Smooth muscle cell (in vitro differentiated cells): ENCODE measurements around the gene CD82. TPM values are rescaled to one million over a fixed set of nuclear protein-coding genes. Genes with fewer than 3 reads are reported as not detected.

Experiments used
- DNase-seq: peaks from one replicate; lab custom pipeline; 2025; ENCODE audit not compliant: unreplicated experiment; lab: John Stamatoyannopoulos, UW
- H2AFZ ChIP-seq: fragments of 200-600 bp; sonication (generic); 2 replicates; pipeline ENCODE4 v1.6.0; 2016; ENCODE audit warnings: antibody characterized with exemption, low read depth, mild to moderate bottlenecking
- H3F3A ChIP-seq: fragments of 200-600 bp; sonication (generic); 2 replicates; pipeline ENCODE4 v1.6.0; 2017; ENCODE audit warnings: antibody characterized with exemption, low read depth
- H3K27ac ChIP-seq: fragments of 200-600 bp; sonication (generic); 2 replicates; pipeline ENCODE4 v1.5.1; 2016; ENCODE audit warnings: low read depth, mild to moderate bottlenecking
- H3K27me3 ChIP-seq: fragments of 200-600 bp; sonication (generic); 2 replicates; pipeline ENCODE4 v1.6.1; 2016; ENCODE audit warnings: low read depth, mild to moderate bottlenecking
- H3K36me3 ChIP-seq: fragments of 200-600 bp; sonication (generic); 2 replicates; pipeline ENCODE4 v1.5.1; 2016; ENCODE audit warnings: low read depth
- H3K4me1 ChIP-seq: fragments of 200-600 bp; sonication (generic); 2 replicates; pipeline ENCODE4 v1.5.1; 2016; ENCODE audit warnings: low read depth
- H3K4me2 ChIP-seq: fragments of 200-600 bp; sonication (generic); 2 replicates; pipeline ENCODE4 v1.6.0; 2016; ENCODE audit warnings: mild to moderate bottlenecking
- H3K4me3 ChIP-seq: fragments of 200-600 bp; sonication (generic); 2 replicates; pipeline ENCODE4 v1.5.1; 2016; ENCODE audit warnings: mild to moderate bottlenecking
- H3K79me2 ChIP-seq: fragments of 200-600 bp; sonication (generic); 2 replicates; pipeline ENCODE4 v1.6.0; 2016; ENCODE audit warnings: low read depth, mild to moderate bottlenecking
- H3K9ac ChIP-seq: fragments of 200-600 bp; sonication (generic); 2 replicates; pipeline ENCODE4 v1.6.0; 2016; ENCODE audit warnings: low read depth
- H3K9me3 ChIP-seq: fragments of 200-600 bp; sonication (generic); replicated peaks from 2 replicates; pipeline ENCODE4 v1.5.1; 2016; ENCODE audit warnings: low read depth
- H4K20me1 ChIP-seq: fragments of 200-600 bp; sonication (generic); 2 replicates; pipeline ENCODE4 v1.6.0; 2016; ENCODE audit warnings: low read depth
- WGBS: methylation state at CpG from one replicate; pipeline ENCODE4 v1.1.7; 2016; ENCODE audit warnings: low lambda C conversion rate; 5-methylcytosine and 5-hydroxymethylcytosine counted together
- polyA plus RNA-seq: library from polyadenylated mRNA; unstranded; fragments of >200 nt; fragmentation: Nextera tagmentation; extraction: Ambion mirVana; gene quantifications from 2 replicates; pipeline ENCODE4 v1.2.1, GENCODE V29; 2016
- total RNA-seq: library from RNA; depleted of rRNA; stranded (reverse); fragments of >200 nt; gene quantifications from 2 replicates; pipeline ENCODE4 v1.2.3, GENCODE V29; 2014
- TF ChIP-seq, protein P1 (sequence below): fragments of 200-600 bp; sonication (generic); IDR thresholded peaks from 2 replicates; pipeline ENCODE4 v1.5.1; 2017; ENCODE audit warnings: borderline replicate concordance, mild to moderate bottlenecking, antibody characterized with exemption; ENCODE audit not compliant: insufficient read depth, poor library complexity, severe bottlenecking

CD82 gene
- total and polyA plus RNA-seq, 2 experiments from 2014 or later: 58.6 to 270 TPM

DNA sequence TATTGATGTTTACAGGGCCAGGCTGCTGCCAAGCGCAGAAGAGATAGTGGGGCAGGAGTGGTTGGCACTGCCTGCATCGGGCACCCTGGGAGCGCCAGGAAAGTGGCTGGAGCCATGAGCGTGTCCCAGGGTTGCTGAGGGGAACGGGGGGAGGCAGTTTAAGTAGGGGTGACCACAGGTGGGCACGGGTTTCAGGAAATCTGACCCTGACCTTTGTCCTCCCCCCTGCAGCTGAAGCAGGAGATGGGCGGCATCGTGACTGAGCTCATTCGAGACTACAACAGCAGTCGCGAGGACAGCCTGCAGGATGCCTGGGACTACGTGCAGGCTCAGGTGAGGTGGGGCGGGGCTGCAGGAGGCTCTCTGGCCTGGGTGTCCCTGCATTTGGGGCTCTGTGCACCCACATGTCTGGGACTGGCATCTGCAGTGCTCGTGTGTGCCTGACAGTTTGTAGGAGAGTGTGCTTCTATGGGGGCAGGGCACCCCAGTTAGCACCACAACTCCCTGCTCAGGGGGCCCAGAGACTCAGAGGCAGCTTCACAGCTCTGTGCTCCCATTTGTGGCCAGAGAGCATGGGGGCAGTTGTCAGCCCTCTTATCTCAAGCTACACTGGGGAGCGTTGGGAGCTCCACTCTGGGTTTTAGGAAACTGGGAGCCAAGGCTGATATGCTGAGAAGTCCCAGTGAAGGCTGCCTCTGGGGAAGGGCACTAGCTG lies 49.7 kb downstream of the CD82 start:
- Histone ChIP-seq H3K9ac (no peak overlapping the region), H3K9me3 (no peaks in the 10 kb centered on the region), H3K27me3 (no peaks in the 10 kb centered on the region), H3F3A (no peaks in the 10 kb centered on the region), H2AFZ (no peak overlapping the region), H3K4me3 (no peak overlapping the region), H3K79me2 (no peaks in the 10 kb centered on the region), H4K20me1 (peaks cover 4% of the 10 kb centered on the region), H3K4me2 (no peak overlapping the region), H3K36me3 (no peaks in the 10 kb centered on the region), H3K4me1 (no peaks in the 10 kb centered on the region), H3K27ac (no peak overlapping the region)
- no peak for DNase-seq
- TF ChIP-seq, protein P1, sequence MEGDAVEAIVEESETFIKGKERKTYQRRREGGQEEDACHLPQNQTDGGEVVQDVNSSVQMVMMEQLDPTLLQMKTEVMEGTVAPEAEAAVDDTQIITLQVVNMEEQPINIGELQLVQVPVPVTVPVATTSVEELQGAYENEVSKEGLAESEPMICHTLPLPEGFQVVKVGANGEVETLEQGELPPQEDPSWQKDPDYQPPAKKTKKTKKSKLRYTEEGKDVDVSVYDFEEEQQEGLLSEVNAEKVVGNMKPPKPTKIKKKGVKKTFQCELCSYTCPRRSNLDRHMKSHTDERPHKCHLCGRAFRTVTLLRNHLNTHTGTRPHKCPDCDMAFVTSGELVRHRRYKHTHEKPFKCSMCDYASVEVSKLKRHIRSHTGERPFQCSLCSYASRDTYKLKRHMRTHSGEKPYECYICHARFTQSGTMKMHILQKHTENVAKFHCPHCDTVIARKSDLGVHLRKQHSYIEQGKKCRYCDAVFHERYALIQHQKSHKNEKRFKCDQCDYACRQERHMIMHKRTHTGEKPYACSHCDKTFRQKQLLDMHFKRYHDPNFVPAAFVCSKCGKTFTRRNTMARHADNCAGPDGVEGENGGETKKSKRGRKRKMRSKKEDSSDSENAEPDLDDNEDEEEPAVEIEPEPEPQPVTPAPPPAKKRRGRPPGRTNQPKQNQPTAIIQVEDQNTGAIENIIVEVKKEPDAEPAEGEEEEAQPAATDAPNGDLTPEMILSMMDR: no peak
- WGBS: 84% methylated on average over 15 of the region's 15 CpGs

GRCh38 chr11:44615913-44616791 lies 50.7 kb downstream of the CD82 start:
- Histone ChIP-seq H3K79me2 (no peaks in the 10 kb centered on the region), H3K27ac (no peak overlapping the region), H3F3A (no peaks in the 10 kb centered on the region), H3K4me3 (no peak overlapping the region), H3K27me3 (no peaks in the 10 kb centered on the region), H3K4me1 (no peaks in the 10 kb centered on the region), H4K20me1 (peaks cover 8% of the 10 kb centered on the region), H2AFZ (no peak overlapping the region), H3K4me2 (no peak overlapping the region), H3K9me3 (no peaks in the 10 kb centered on the region), H3K9ac (no peak overlapping the region), H3K36me3 (no peaks in the 10 kb centered on the region)
- TF ChIP-seq, protein P1: no peak
- 93% methylated on average over 14 of the region's 14 CpGs for WGBS
- no peak for DNase-seq

GRCh38 chr11:44617671-44618461 lies 52.4 kb downstream of the CD82 start:
- H3K4me2 ChIP-seq: no peak overlapping the region
- WGBS: 92% methylated on average over 17 of the region's 18 CpGs
- no peak overlapping the region for H3K27ac ChIP-seq
- H3F3A ChIP-seq: no peaks in the 10 kb centered on the region
- DNase-seq: no peak
- TF ChIP-seq, protein P1: no peak
- no peak overlapping the region for H3K9ac ChIP-seq
- H2AFZ ChIP-seq: no peak overlapping the region
- no peaks in the 10 kb centered on the region for H3K79me2 ChIP-seq
- no peak overlapping the region for H3K4me3 ChIP-seq
- H3K36me3 ChIP-seq: no peaks in the 10 kb centered on the region
- peaks cover 8% of the 10 kb centered on the region for H4K20me1 ChIP-seq
- H3K4me1 ChIP-seq: no peaks in the 10 kb centered on the region
- H3K9me3 ChIP-seq: no peaks in the 10 kb centered on the region
- H3K27me3 ChIP-seq: no peaks in the 10 kb centered on the region
